ENCODE measurements around the gene MYBPC2.

The MYBPC2 gene

DNA sequence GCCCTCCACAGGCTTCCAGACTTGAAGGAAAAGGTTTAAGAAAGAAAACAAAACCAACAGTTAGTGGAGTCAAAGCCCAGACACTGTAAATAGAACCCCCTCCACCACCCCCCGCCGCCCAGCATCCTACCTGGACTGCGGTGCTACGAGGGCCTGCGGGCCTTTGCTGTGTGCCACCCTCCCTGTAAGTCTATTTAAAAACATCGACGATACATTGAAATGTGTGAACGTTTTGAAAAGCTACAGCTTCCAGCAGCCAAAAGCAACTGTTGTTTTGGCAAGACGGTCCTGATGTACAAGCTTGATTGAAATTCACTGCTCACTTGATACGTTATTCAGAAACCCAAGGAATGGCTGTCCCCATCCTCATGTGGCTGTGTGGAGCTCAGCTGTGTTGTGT, 50.2 kb downstream of the MYBPC2 start:
- no peak for DNase-seq

DNA sequence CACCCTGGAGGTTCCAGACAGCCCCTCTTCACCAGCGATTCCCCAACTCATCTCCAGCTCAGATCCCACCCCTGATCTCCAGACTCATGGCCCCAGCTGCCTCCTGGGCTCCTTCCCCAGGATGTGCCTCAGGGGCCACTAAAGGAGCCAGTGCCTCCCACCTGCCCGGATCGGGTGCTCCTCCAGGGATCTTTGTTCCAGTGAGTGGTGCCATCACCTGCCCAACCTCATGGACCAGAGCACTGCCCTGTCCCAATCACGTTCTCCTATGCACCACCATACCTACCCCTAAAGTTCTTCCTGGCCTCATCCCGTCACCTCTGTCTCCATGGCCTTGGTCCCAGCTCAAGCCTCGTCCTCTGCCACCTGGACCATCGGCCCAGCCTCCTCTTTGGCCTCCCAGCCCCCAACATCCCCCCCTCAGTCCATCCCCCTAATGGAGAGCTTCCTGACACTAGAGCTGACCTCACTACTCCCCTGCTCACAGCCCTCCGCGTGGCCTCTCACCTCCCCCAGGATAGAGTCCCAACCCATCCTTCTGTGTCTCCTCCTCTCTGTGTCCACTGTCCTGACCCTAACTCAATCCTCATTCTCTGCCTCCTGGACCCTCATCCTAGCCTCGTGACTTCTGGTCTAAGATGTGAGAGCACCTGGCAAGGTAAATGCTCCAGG, 52.7 kb downstream of the MYBPC2 start:
- DNase-seq, result no peak

DNA sequence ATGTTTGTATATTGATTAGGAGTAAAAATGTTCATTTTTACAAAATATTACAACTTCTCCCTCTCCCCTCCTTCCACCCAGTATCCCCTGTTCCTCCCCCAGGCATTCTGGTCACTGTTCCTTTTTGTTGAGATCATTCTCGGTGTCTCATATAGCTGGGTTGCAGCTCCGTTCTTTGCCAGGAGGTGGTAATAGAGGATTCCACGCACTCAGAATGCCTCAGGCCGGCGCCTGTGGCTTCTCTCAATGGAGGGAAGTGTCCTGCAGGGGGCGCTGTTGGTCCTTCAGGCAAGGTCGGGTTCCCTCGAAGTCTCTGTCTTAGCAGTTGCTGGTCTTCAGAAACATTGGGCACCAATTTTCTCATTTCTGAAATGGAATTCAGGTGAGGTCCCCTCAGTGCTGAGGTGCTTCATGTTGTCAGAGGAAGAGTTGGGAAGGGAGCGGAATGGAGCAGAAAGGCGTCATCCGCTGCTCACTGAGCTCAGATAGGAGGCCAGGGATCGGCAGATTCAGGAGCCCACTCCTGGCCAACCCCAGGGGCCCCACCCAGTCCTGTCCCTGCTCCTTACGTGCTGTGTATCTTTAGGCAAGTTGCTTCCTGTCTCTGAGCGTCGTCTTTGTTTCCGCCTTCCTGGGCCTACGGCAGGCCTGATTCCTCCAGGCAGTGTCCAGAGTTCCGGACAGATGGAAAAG, 54.3 kb downstream of the MYBPC2 start:
- DNase-seq, result no peak

DNA sequence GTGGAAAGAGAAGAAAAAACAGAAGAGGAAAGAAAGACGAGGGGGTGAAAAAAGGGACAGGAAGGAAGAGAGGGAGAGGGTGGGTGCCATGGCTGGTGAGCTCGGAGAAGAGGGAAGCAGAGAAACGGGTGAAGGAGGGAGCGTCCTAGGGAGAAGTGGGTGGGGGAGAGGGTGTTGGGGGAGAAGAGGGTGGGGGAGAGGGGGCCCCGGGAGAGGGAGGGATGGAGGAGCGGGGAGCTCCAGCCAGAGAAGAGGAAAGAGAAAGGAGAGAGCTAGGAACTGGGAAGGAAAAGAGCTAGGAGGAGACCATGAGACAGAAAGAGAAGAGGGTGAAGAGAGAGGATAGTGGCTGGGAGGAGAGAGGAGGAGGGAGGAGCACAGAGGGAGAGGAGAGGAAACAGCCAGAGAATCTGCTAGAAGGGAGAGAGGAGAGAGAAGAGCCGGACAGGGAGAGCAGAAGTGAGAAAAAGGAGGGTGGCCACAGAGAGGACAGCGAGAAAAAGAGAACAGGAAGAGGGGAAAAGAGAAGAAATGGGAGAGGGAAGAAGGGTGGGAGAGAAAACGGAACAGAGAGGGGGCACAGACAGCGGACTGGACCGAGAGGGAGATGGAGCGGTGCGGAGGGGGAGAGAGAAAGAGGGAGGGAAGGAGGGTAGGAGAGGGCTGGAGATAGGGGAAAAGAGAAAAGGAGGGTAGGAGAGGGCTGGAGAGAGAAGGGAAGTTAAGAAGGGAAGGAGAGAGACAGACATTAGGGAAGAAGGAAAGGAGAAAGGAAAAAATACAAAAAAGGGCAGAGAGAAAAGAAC, 55.9 kb downstream of the MYBPC2 start:
- DNase-seq, result no peak

DNA sequence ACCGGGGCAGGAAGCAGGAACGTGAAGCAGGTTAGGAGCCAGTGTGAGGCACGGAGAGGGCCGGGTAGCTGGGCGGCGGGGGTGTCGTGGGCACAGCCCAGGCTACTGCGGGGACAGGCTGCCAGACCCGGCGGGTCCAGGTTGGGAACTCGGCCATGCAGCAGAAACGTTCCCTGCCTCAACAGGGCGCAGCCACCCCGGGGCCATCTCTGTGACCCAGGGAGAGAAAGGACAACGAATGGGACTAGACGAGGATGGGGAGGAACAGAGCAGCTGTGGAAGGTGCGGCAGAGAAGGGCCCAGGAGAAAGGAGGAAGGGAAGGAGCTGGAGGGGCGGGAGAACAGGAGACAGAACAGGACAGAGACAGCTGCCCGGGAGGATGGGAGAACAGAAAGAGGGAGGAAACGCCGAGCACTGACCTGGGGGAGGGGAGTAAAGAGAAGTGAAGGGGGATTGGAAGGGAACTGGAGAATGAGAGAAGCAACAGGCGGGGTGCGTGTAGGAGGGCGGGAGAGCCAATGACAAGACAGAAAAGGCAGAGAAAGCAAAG, 56.8 kb downstream of the MYBPC2 start:
- no peak for DNase-seq

DNA sequence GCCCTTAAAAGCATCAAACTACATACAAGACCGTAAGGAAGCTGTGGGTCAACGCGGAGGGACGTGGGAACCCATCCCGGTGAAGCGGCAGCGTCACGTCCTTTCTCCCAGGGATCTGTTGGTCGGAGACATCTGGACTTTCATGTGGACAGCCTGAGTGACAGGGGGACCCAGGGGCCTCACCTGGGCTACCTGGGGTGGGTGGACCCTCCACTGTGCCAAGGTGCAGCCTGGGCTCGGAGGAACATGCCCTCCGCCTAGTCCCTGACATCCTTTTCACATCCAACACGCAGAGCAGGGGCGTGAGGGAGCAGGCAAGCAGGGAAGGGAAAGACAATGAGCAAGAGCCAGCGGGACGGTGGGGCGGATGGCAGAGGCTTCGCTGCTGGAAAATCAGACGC, 57.7 kb downstream of the MYBPC2 start:
- DNase-seq, result no peak

DNA sequence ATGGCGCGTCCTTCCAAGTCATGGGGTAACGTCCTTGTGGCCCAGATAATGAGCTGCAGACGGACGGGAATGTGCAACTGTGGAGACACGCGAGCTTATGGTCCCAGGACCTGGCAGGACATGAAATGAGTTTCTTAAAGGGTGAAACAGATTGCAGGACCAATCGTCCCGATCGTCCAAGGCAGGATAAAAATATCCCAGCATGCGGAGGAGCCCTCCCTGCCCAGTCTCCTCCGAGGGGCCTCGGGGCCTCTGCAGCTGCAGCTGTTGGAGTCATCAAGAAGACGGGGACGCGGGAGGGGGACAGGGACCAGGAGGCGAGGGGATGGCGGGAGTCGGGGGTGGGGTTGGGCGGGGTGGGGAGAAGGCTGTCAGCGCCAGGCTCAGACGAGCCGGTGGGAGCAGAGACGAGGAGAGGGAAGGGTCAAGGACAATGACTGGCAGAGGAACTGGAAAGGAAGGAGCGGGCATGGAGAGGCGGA, 58.3 kb downstream of the MYBPC2 start:
- no peak for DNase-seq

DNA sequence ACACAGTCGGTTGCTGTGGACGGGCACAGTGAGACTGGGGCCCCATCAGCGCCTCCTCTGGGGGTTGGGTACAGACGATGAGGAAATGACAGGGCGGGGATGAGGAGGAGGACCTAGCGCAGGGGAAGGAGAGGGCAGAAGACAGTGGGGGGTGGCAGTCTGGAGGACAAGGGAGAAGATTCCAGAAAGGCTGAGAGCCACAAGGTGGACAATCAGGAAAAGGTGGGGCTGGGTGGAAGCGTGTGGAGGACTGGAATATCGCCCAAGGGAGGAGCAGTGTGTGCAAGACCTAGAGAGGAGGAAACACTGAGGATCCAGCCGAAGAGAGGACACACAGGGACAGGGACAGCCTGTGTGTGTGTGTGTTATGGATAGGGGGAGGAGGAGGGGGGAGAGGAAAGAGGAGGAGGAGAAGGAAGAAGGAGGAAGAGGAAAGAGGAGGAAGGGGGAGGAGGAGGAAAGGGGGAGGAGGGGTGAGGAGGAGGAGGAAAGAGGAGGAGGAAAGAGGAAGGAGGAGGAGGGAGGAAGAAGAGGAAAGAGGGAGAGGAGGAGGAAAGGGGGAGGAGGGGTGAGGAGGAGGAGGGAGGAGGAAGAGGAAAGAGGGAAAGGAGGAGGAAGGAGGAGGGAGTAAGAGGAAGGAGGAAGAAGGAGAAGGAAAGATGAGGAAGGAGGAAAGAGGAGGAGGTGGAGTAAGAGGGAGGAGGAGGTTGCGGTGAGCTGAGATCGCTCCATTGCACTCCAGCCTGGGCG, 59.8 kb downstream of the MYBPC2 start:
- no peak for DNase-seq

DNA sequence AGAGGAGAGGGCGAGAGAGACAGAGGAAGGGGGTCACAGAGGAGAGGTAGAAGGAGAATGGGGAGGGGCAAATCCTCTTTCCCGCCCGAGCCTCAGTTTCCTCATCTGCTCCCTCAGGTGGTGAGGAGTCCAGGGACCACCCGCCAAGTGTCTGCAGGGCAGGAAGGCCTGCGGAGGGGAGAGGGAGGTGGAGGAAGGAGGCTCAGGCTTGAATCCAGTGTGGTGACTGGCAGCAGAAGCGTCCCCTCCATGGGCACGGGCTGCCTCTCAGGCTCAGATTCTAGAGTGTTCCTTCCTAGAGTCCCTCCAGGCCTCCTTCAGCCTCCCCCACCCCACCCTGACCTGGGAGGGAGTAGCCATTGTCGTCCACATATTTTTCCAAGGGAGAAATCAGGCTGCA, 60.5 kb downstream of the MYBPC2 start:
- DNase-seq, result no peak

DNA sequence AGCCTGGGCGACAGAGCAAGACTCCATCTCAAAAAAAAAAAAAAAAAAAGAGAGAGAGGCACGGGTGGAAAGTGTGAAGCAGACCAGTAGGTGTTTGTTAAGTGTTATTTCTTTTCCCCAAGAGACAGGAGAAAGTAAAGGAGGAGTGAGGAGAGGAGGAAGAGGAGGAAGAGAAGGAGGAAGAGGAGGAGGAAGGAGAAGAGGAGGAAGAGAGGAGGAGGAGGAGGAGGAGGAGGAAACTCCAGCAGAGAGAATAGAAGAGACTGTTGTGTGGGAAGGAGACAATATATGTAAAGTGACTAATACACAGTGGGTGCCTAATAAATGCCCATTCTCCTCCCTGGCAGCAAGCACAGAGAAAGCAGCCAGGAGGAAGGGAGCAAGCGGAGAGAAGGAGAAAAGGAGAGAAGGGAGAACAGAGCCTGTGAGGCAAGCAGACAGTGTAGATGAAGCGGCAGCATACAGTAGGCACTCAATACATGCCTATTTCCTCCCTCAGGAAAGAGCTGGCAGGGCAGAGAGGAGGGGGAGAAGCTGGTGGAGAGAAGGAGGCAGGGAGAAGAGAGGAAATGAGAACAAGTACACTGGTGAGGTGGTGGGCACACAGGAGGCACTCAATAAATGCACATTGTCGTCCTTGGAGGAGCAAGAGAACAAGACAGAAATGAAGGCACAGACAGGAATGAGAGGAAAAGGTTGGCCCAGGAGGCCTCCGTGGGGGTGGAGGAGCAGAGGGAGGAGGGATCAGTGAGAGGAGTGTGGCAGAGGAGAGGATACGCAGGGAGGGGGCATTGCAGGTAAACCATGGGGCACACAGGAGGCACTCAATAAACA, 61.7 kb downstream of the MYBPC2 start:
- no peak for DNase-seq

DNA sequence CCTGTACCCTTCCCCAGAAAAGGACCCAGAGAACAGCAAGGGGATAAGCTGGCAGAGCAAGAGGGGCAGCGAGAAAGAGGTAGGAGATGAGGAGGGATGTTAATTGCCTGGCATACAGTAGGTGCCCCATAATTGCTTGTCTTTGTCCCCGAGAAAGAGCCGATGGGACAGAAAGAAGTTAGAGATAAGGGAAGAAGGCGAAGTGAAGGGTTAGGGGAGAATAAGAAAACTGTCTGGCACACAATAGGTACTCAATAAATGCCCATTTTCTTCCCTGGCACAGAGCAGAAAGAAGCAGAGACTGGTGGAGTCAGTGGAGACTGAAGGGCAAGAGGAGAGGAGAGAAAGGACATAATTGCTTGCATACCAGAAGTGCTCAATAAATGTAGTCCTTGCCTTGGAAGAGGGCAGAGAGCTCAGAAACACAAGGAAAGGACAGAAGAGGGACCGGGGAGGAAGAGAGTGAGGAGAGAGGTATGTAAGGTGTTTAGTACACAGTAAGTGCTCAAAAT, 62.4 kb downstream of the MYBPC2 start:
- no peak for DNase-seq

DNA sequence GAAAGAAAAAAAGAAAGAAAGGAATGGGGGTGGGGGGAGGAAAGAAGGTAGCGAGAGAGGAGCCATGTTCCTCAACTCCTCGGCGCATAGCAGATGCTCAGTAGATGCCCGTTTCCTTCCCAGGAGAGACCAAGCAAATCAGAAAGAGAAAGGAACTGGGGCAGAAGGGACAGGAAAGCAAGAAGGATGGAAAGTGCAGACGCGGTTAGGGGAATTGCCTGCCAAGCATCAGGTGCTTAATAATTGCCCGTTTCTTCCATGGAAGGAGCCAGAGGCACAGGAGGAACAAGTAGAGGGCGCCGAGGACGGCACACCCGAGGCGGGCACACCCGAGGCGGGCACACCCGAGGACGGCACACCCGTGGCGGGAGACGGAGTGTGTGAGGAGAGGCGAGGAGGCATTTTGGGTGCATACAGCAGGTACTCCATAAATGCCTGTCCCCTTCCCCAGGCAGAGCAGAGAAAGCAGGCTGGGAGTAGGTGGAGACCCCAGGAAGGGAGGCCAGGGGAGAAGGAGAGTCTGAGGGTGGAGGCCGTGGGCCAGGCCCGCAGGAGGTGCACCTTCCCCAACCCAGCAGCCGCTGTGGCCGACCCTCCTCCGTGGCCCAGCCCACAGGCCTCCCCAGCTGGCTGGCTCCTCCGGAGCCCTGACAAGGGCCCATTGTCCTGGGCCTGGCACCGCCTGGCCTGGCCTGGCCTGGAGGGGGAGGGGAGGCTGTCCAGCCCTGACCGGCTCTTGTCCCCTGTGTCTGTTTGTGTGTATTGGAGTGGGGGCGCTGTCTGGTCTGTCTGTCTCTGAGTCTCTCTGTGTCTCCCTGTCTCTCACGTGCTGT, 63.7 kb downstream of the MYBPC2 start:
- DNase-seq, result peak; percentile 93 to 96

DNA sequence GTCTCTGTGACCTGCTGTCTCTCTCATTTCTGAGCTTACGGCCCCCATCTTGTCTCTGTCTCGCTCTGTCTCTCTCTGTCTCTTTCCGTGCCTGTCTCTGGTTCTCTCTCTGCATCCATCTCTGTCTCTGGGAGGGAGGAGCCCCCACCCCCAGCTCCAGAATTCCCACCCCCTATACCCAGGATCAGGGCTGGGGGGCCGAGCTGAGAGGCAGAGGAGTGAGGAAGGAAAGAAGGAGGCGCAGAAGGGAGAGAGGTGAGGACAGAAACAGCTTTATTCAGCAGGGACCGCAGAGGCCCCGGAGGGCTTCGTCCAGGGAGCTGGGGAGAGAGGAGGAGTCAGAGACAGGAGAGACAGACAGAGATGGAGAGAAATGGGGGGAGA, 64.3 kb downstream of the MYBPC2 start:
- DNase-seq, result no peak

DNA sequence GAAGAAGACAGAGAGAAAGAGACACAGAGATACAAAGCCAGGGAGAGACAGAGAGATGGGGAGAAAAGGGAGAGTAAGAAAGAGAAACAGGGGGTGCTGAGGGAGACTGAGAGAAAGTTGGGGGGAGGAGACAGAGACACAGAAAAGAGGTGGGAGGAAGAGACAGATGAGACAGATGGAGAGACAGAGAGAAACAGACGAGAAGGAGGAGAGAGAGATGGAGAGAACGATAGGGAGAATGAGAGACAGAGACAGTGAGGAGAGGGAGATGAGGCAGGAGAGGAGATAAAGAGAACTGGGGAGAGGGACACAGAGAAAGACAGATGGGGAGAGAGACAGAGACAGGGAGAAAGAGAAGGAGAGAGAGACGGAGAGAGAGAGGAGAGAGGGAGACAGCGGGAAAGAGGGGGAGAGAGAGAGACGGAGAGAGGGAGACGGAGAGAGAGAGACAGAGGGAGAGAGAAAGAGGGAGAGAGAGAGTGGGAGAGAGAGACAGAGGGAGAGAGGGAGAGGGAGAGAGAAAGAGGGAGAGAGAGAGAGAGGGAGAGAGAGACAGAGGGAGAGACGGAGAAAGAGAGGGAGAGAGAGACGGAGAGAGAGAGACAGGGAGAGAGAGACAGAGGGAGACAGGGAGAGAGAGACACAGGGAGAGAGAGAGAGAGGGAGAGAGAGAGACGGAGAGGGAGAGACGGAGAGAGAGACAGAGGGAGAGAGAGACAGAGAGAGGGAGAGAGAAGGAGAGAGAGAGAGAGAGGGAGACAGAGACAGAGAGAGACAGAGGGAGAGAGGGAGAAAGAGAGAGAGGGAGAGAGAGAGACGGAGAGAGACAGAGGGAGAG, 65.7 kb downstream of the MYBPC2 start:
- no peak for DNase-seq

DNA sequence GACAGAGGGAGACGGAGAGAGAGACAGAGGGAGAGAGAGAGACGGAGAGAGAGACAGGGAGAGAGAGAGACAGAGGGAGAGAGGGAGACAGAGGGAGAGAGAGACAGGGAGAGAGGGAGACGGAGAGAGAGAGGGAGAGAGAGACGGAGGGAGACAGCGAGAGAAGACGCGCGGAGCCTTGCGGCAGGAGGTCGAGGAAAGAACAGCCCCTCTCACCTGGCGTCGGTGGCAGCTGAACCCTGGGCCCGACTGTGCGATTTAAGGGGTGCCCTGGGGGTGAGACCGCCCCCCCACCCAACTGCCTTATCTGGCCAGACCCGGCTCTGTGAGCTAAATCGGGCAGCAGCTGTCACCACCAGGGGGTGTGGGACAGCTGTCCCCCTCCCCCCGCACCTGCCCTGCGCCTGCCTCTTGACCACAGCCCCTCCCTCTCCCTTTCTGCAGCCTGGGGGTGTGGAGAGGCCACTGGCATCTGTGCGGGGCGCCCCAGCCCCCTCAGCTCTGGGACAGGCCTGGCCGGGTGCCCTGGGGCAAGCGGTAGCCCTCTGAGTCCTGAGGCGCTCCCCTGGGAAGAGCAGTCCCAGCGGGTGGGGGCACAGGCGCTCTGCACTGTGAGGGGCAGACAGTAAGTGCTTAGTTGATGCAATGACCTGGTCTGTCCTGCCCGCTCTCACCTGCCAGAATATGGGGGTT, 67.5 kb downstream of the MYBPC2 start:
- peak in 1 of 2 donors; percentile 31 for DNase-seq

DNA sequence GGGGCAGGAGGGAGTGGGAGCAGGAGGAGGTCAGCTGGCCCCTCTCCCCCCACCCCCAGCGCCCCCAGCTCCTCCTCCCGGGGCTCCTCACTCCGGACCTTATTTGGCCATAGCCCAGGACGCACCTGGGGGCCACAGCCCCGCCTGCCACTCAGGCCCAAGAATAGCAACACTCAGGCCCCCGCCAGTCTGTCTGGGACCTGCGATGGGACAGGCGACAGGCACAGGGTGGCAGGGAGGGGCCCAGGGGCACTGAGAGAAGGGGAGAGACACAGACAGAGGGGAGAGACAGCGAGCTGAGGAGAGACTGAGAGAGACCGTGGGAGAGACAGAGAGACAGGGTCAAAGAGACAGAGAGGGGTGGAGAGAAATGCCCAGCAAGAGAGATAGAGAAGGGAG, 68.1 kb downstream of the MYBPC2 start:
- DNase-seq, result no peak

DNA sequence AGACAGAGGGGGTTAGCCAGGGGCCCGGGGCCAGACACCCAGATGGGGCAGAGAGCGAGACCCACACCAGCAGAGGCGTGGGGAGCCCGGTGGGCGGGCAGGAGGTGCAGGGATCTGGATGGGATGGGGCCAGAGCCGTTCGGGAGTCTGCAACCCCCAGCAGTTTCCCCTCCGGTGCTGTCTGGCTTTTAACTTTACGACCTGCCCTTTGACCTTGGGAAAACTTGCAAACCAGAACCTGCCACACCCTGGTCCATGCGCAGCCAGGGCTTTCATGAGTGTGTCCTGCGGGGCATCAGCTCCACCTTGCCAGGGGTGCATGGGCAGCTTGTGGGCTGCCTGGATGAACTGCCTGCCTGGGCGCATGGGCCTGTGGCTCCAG, 68.5 kb downstream of the MYBPC2 start:
- no peak for DNase-seq

DNA sequence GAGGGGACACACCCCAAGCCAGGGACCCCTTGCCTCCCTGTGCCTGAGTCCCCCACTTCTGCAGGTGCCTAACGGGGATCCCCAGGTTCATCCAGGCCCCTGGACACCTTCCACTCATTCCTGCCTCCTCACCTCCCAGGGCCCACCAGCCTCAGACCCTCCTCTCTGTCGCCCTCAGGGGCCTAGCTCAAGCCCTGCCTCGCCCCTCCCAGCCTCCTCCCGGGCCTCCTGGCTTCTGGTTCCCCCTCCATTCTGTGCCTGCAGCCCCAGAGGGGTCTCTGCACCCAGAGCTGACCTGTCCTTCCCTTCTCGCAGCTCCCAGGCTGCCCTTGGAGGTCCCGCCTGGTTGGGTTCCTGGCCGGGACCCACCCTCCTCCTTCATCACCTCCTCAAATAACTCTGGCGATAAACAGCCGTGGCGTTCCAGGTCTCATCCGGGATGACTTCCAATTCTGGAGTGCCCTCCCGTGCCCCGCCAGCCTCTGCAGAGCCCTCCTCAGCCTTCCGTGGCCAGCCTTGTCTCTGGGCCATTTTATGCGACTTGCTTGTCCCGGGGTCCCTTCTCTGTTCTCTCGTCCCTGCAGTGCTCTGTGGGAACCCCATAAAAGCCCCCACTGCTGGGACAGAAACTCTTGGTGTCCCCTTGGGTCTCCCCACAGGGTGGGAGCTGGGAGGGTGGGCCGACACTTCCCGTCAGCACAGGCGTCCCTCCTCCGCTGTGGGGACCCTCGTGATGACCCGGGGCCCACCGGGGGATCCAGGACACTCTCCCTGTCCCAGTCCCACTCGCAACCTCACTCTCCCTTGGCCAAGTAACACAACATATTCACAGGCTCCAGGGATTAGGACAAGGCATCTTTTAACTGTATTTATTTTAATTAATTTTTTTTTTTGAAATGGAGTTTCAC, 69.1 kb downstream of the MYBPC2 start:
- no peak for DNase-seq

Measured in hippocampal formation (tissue), 2 donors.